NCI-H1694 (cell line): ENCODE results near the gene AKR1B15.

Source experiments
- DNase-seq: peaks from one replicate; lab custom pipeline; 2025; lab: John Stamatoyannopoulos, UW

The AKR1B15 gene

GRCh38 chr7:134618756-134619530, 70.0 kb downstream of the AKR1B15 start:
- DNase-seq: no peak

GRCh38 chr7:134619627-134620331, 70.9 kb downstream of the AKR1B15 start:
- DNase-seq: no peak

GRCh38 chr7:134622303-134622995, 73.5 kb downstream of the AKR1B15 start:
- no peak for DNase-seq

GRCh38 chr7:134623193-134623592, 74.3 kb downstream of the AKR1B15 start:
- DNase-seq: no peak

- no peak for DNase-seq
Observed at GRCh38 chr7:134625550-134625949, 76.6 kb downstream of the AKR1B15 start.

- DNase-seq: no peak
Observed at GRCh38 chr7:134627109-134627774, 78.3 kb downstream of the AKR1B15 start.

GRCh38 chr7:134627775-134628153, 78.9 kb downstream of the AKR1B15 start:
- DNase-seq: no peak

- DNase-seq: no peak
Observed at GRCh38 chr7:134629445-134629844, 80.5 kb downstream of the AKR1B15 start.
